Measurements from ENCODE around the gene VRK3. TPM values are rescaled to one million over a fixed set of nuclear protein-coding genes. Genes with fewer than 3 reads are reported as not detected.

VRK3 gene
- total RNA-seq, 5 donors from 2014 or later (not counting 1 experiment from before 2014, with no cell fraction given) = 84.0 to 104 (median 99.3) TPM

DNA sequence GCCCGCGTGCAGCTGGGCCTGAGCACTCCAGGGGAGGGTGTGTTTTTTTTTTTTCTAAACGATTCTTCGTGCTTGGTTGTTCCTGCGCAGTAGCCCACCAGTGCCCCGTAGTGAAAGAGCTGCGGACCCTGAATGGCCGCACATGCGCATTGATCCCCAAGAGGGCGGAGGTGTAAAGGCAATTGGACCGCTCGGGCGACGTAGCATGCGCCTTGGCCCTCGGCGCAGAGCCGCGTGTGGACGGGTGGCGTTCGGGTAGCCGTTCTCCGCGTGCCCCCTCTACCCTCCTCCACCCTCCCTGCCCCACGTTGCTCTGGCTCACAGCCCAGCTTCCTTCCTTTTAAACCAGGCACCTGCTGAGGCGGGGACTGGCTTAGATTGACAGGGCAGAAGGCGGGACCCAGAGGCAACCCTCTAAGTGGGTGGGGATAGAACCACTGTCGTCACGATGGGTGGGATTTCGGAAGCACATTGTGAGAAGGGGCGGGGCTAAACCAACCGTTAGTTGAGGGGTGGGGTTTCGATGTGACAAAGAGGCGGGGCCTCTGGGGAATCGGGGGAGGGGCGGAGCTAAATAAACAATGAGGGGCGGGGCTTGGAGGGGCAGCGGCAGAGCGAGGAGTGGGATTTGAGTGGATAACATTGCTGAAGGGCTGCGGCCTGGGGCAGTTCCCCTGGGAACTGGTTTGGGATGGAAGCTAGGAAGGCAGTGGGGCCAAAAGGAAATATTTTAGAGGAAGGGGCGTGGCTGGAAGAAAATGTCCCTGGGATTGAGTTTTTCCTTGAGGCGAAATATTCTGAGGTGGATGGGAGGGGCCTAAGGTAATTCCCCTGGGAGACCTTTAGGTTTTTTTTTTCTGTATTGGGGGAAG, 95.3 kb downstream of the VRK3 start:
- Mint-ChIP-seq H3K4me3 (peak overlapping the region; percentile 96 to 99 (median 99)), H3K4me1 (peaks cover 60 to 71% (median 65%) of the 10 kb centered on the region in 3 donors), H3K27me3 (no peaks in the 10 kb centered on the region), H3K9me3 (no peaks in the 10 kb centered on the region), H3K36me3 (peaks cover 11% of the 10 kb centered on the region), H3K27ac (peak overlapping the region; percentile 97 to 98)
- ChIA-PET POLR2A (interaction anchor here in 1 of 2 donors (0.7 to 1.4 kb wide), 3 partner anchors 33 to 428 kb away, joined by 3 to 9 read pairs (median 5); partner anchors contain the start of genes IL4I1 and RRAS), CTCF (interaction anchor here (0.6 to 0.8 kb wide), 3 partner anchors 25 to 1334 kb away, joined by 3 to 8 read pairs (median 3); no protein-coding TSS in a partner anchor)
- H3K9me3 ChIP-seq = no peaks in the 10 kb centered on the region
- H3K36me3 ChIP-seq (ENCODE audit: control insufficient read depth in 2 of 2, extremely low read depth in 1 of 2, insufficient read depth in 1 of 2, low read length in 1 of 2) = peaks cover 8 to 16% of the 10 kb centered on the region in 2 donors
- H3K4me1 ChIP-seq (ENCODE audit: control insufficient read depth in 1 of 2, extremely low read depth in 1 of 2, insufficient read depth in 2 of 2, low read length in 2 of 2) = peaks cover 30 to 72% of the 10 kb centered on the region in 2 experiments
- H3K27me3 ChIP-seq (replicated peaks in 1 of 2; ENCODE audit: control insufficient read depth in 2 of 2, extremely low read depth in 1 of 2, insufficient read depth in 2 of 2, low read length in 1 of 2) = no peaks in the 10 kb centered on the region
- H3K4me3 ChIP-seq (ENCODE audit: control insufficient read depth in 1 of 2, extremely low read depth in 1 of 2, low read length in 1 of 2) = peak overlapping the region; percentile 81 to 90
- WGBS (ENCODE audit: insufficient coverage) = 10% methylated on average over 29 of the region's 43 CpGs
- peak; percentile 84 to 87 (median 86) for ATAC-seq (replicated peaks in 1 of 4)
- DNase-seq = peak; percentile 84 to 97 (median 94)
- peak overlapping the region; percentile 95 for H3K27ac ChIP-seq (ENCODE audit: low read length)

DNA sequence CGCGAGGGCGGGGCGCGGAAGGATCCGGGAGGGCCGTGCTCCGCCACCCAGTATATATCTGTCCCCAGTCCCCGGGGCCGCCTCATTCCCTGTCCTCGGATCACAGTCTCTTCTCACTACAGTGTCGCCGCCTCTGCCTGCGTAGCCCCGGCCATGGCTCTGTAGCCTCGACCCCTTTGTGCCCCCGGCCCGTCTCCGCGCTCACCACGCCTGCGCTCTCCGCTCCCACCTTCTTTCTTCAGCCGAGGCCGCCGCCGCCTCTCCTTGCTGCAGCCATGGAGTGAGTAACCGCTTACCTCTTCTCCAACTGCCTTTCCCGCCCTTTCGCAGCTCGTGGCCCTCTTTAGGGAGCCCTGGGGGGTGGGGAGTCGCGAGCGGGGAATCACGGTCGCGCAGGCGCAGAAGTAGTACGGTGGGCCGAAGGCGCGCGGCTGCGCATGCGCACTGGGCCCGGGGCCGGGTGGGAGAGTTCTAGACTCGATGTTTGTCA, 96.0 kb downstream of the VRK3 start, which contains the start of the genes ATF5 and NUP62:
ATF5 (plus strand) TSS at position 85 of the 490 bp plus-strand sequence. CDS start 1,646 bp downstream, outside the sequence.
NUP62 (minus strand) TSS at position 384 of the 490 bp plus-strand sequence. CDS start 19,697 bp downstream, outside the sequence.
- H3K27me3 ChIP-seq (replicated peaks in 1 of 2; ENCODE audit: control insufficient read depth in 2 of 2, extremely low read depth in 1 of 2, insufficient read depth in 2 of 2, low read length in 1 of 2) = no peaks in the 10 kb centered on the region
- Mint-ChIP-seq H3K36me3 (peaks cover 11% of the 10 kb centered on the region), H3K27me3 (no peaks in the 10 kb centered on the region), H3K4me1 (peaks cover 60 to 74% (median 65%) of the 10 kb centered on the region in 3 donors), H3K27ac (peak within 1 kb of the TSS; percentile 97 to 98), H3K4me3 (peak within 1 kb of the TSS; percentile 96 to 99 (median 99)), H3K9me3 (no peaks in the 10 kb centered on the region)
- no peaks in the 10 kb centered on the region for H3K9me3 ChIP-seq
- DNase-seq = peak; percentile 79 to 94 (median 88)
- under 1% methylated on average over 41 of the region's 48 CpGs for WGBS (ENCODE audit: insufficient coverage)
- ChIA-PET POLR2A (interaction anchor here (0.7 to 1.4 kb wide), 4 partner anchors 32 to 429 kb away, joined by 3 to 9 read pairs (median 5); partner anchors contain the start of genes IL4I1 (in 1 of the 2) and RRAS (in 1 of the 2)), CTCF (interaction anchor here (0.6 to 0.8 kb wide), 2 partner anchors 24 to 56 kb away, joined by 3 to 8 read pairs; no protein-coding TSS in a partner anchor)
- H3K27ac ChIP-seq (ENCODE audit: low read length) = peak within 1 kb of the TSS; percentile 95
- H3K4me1 ChIP-seq (ENCODE audit: control insufficient read depth in 1 of 2, extremely low read depth in 1 of 2, insufficient read depth in 2 of 2, low read length in 2 of 2) = peaks cover 30 to 78% of the 10 kb centered on the region in 2 experiments
- H3K36me3 ChIP-seq (ENCODE audit: control insufficient read depth in 2 of 2, extremely low read depth in 1 of 2, insufficient read depth in 1 of 2, low read length in 1 of 2) = peaks cover 12 to 22% of the 10 kb centered on the region in 2 donors
- ATAC-seq (replicated peaks in 1 of 4) = peak; percentile 45 to 64 (median 53)
- H3K4me3 ChIP-seq (ENCODE audit: control insufficient read depth in 1 of 2, extremely low read depth in 1 of 2, low read length in 1 of 2) = peak within 1 kb of the TSS; percentile 81 to 90

DNA sequence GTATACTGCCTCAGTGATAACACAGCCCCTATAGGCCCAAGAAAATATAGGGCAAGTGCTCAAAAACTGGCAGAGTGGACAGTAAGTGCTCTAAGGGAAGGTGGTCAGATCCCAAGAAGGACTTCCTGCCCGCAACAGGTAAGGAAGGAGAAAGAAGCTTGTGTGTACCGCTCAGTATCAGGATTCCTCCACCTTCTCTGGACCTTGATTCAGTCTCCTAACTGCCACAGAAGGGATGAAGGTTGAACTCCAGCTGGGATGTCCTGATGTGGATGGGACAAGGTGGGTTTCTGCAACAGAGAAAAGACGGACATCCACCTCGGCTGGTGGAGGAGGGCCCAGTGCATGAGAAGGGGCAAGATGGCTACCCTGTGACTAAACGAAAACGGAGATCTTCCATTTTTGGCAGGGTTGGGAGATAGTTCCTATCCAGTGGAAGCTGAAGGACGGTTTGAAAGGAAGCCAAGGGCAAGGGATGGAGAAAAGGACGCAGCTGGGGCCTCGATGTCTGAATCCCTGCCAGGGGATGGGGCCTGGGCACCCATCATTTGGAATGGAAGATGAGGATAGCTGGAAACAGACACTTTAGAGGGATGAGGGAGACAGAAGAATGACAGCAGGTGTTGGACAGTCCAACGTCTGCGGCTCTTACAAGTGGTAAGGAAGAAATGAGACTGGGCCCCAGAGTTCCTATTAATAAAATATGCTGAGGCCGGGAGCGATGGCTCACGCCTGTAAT, 97.5 kb downstream of the VRK3 start:
- H3K9me3 Mint-ChIP-seq = no peaks in the 10 kb centered on the region
- ChIA-PET POLR2A (interaction anchor here in 1 of 2 donors (0.6 kb wide), 1 partner anchor 48 kb away, joined by 3 read pairs; no protein-coding TSS in a partner anchor), CTCF (interaction anchor here in 1 of 2 donors (1.0 kb wide), 1 partner anchor 92 kb away, joined by 5 read pairs; no protein-coding TSS in a partner anchor)
- H3K4me1 ChIP-seq (ENCODE audit: control insufficient read depth in 1 of 2, extremely low read depth in 1 of 2, insufficient read depth in 2 of 2, low read length in 2 of 2) = peaks cover 26 to 80% of the 10 kb centered on the region in 2 experiments
- DNase-seq = no peak
- H3K36me3 ChIP-seq (ENCODE audit: control insufficient read depth in 2 of 2, extremely low read depth in 1 of 2, insufficient read depth in 1 of 2, low read length in 1 of 2) = peaks cover 14 to 36% of the 10 kb centered on the region in 2 donors
- H3K36me3 Mint-ChIP-seq = peaks cover 15% of the 10 kb centered on the region
- H3K4me3 ChIP-seq (ENCODE audit: control insufficient read depth in 1 of 2, extremely low read depth in 1 of 2, low read length in 1 of 2) = peak overlapping the region in 1 of 2 donors; percentile 32
- H3K4me1 Mint-ChIP-seq = peaks cover 55 to 71% (median 59%) of the 10 kb centered on the region in 3 donors
- peak overlapping the region; percentile 96 to 99 (median 99) for H3K4me3 Mint-ChIP-seq
- H3K27me3 Mint-ChIP-seq = no peaks in the 10 kb centered on the region
- no peak for ATAC-seq (replicated peaks in 1 of 4)
- no peaks in the 10 kb centered on the region for H3K9me3 ChIP-seq
- peak overlapping the region; percentile 84 to 86 for H3K27ac Mint-ChIP-seq
- H3K27ac ChIP-seq (ENCODE audit: low read length) = no peak overlapping the region
- 78% methylated on average over 9 of the region's 14 CpGs for WGBS (ENCODE audit: insufficient coverage)
- H3K27me3 ChIP-seq (replicated peaks in 1 of 2; ENCODE audit: control insufficient read depth in 2 of 2, extremely low read depth in 1 of 2, insufficient read depth in 2 of 2, low read length in 1 of 2) = no peaks in the 10 kb centered on the region

DNA sequence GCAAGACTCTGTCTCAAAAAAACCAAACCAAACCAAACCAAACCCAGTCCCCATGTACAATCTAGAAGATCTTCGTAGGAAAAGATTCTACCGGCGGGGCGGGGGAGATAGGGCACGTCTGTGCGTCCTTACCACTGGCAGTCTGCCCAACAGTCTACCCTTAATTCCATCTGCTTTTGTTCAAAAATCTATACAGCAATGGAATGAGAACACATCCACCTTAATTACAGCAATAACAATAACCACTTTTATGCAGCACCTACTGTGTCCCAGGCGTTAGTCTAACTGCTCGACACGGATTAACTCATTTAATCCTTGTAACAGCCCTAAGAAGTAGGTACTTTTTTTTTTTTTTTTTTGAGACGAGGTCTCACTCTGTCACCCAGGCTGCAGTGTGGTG, 98.7 kb downstream of the VRK3 start:
- no peak overlapping the region for H3K27ac ChIP-seq (ENCODE audit: low read length)
- H3K36me3 Mint-ChIP-seq = peaks cover 19% of the 10 kb centered on the region
- H3K4me1 Mint-ChIP-seq = peaks cover 46 to 70% (median 56%) of the 10 kb centered on the region in 3 donors
- H3K9me3 Mint-ChIP-seq = no peaks in the 10 kb centered on the region
- H3K4me3 Mint-ChIP-seq = no peak overlapping the region
- no peak overlapping the region for H3K27ac Mint-ChIP-seq
- H3K4me3 ChIP-seq (ENCODE audit: control insufficient read depth in 1 of 2, extremely low read depth in 1 of 2, low read length in 1 of 2) = no peak overlapping the region
- DNase-seq = no peak
- WGBS (ENCODE audit: insufficient coverage) = 96% methylated on average over 6 of the region's 10 CpGs
- peaks cover 18 to 83% of the 10 kb centered on the region in 2 experiments for H3K4me1 ChIP-seq (ENCODE audit: control insufficient read depth in 1 of 2, extremely low read depth in 1 of 2, insufficient read depth in 2 of 2, low read length in 2 of 2)
- POLR2A ChIA-PET = no interaction called here
- no peak for ATAC-seq (replicated peaks in 1 of 4)
- peaks cover 14 to 45% of the 10 kb centered on the region in 2 donors for H3K36me3 ChIP-seq (ENCODE audit: control insufficient read depth in 2 of 2, extremely low read depth in 1 of 2, insufficient read depth in 1 of 2, low read length in 1 of 2)
- H3K27me3 Mint-ChIP-seq = no peaks in the 10 kb centered on the region
- no peaks in the 10 kb centered on the region for H3K9me3 ChIP-seq
- no peaks in the 10 kb centered on the region for H3K27me3 ChIP-seq (replicated peaks in 1 of 2; ENCODE audit: control insufficient read depth in 2 of 2, extremely low read depth in 1 of 2, insufficient read depth in 2 of 2, low read length in 1 of 2)
- CTCF ChIA-PET = no interaction called here

Other genes with a start within 250 kb of the VRK3 start
- 10 to 100 TPM; 12.8 to 31.2 (median 23.7) TPM for gene FUZ, start 212.1 kb downstream of the VRK3 start, total RNA-seq
- 10 to 100 TPM; 46.0 to 64.1 (median 57.6) TPM for gene MED25, start 207.1 kb downstream of the VRK3 start, total RNA-seq
- 100 to 1,000 TPM; 149 to 165 (median 156) TPM for gene PTOV1, start 174.2 kb downstream of the VRK3 start, total RNA-seq
- gene PNKP, start 157.8 kb downstream of the VRK3 start, total RNA-seq = 100 to 1,000 TPM; 129 to 209 (median 193) TPM
- 10 to 100 TPM; 13.3 to 24.9 (median 21.4) TPM for gene AKT1S1, start 148.0 kb downstream of the VRK3 start, total RNA-seq
- gene TBC1D17, start 147.7 kb downstream of the VRK3 start, total RNA-seq = 100 to 1,000 TPM in 1 of 5 donors, 10 to 100 TPM in 4; 46.5 to 102 (median 88.6) TPM
- gene IL4I1, start 128.5 kb downstream of the VRK3 start, total RNA-seq = 10 to 100 TPM in 1 of 5 donors, 1 to 10 TPM in 4; 2.0 to 12.4 (median 4.0) TPM
- gene ATF5, start 96.2 kb downstream of the VRK3 start, total RNA-seq = 10 to 100 TPM in 3 of 5 donors, 1 to 10 TPM in 2; 8.5 to 18.9 (median 11.2) TPM
- gene NUP62, start 95.9 kb downstream of the VRK3 start, total RNA-seq = 10 to 100 TPM; 36.2 to 67.5 (median 59.5) TPM
- gene SIGLEC11, start 64.2 kb downstream of the VRK3 start, total RNA-seq = under 1 TPM in 2 of 5 donors, not detected in 3; 0.09 to 0.23 TPM
- 10 to 100 TPM in 3 of 5 donors, 1 to 10 TPM in 2; 6.0 to 13.9 (median 10.4) TPM for gene ZNF473, start 633 bp upstream of the VRK3 start, total RNA-seq
- gene IZUMO2, start 137.9 kb upstream of the VRK3 start, total RNA-seq = not detected
- under 1 TPM in 3 of 5 donors, not detected in 2; 0.23 to 0.79 (median 0.70) TPM for gene MYH14, start 178.2 kb upstream of the VRK3 start, total RNA-seq